Measurements from ENCODE around the gene RAPGEF1.

DNA sequence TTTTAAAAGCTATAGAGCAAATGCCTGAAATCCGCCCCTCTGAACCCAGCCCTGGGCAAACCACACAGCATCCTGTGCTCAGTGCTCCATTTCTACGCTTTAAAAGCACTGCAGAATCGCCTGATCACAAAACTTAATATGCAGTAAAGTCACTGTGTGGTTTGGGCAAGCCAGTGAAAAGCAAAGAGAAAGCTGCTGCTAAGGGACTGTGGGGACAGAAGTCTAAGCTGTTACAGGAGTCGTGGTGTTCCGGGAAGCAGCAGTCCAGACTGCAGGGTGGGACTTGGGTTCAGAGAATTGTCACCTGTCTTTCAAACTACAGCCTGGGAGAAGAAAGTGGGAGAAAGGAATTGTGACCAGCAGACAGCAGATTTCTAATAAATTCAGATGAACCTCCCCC, 8.2 kb downstream of the RAPGEF1 start:
- TF ChIP-seq, protein P1, sequence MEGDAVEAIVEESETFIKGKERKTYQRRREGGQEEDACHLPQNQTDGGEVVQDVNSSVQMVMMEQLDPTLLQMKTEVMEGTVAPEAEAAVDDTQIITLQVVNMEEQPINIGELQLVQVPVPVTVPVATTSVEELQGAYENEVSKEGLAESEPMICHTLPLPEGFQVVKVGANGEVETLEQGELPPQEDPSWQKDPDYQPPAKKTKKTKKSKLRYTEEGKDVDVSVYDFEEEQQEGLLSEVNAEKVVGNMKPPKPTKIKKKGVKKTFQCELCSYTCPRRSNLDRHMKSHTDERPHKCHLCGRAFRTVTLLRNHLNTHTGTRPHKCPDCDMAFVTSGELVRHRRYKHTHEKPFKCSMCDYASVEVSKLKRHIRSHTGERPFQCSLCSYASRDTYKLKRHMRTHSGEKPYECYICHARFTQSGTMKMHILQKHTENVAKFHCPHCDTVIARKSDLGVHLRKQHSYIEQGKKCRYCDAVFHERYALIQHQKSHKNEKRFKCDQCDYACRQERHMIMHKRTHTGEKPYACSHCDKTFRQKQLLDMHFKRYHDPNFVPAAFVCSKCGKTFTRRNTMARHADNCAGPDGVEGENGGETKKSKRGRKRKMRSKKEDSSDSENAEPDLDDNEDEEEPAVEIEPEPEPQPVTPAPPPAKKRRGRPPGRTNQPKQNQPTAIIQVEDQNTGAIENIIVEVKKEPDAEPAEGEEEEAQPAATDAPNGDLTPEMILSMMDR (conservative IDR thresholded peaks at IDR 0.05 in 1 of 2, IDR thresholded peaks at IDR 0.05 in 1 of 2; ENCODE audit: low read depth in 1 of 2, low read length in 2 of 2) = no peak
- no peak for TF ChIP-seq EZH2 (IDR thresholded peaks at IDR 0.05; ENCODE audit: low read length, missing control alignments)

Measured in fibroblast of lung (primary cell).